Psoas muscle (tissue), 8 donors: ENCODE measurements around the gene EML3. TPM values are rescaled to one million over a fixed set of nuclear protein-coding genes. Genes with fewer than 3 reads are reported as not detected.

Source experiments
- ATAC-seq, 4 donors: fragments of 200-7000 bp; cut with Tn5 transposase; one replicate each; pipeline ENCODE4 v1.9.1; 2020; ENCODE audit warnings: moderate library complexity in 3 of 4, mild to moderate bottlenecking in 2 of 4
- DNase-seq, 2 donors: peaks; one replicate each; pipeline ENCODE4 v3.0.0-alpha.2; 2020
- H3K27ac ChIP-seq: fragments of 200-600 bp; one replicate; pipeline ENCODE4 v1.8.0; 2022
- H3K27me3 ChIP-seq, 3 donors: fragments of 200-600 bp in 1 of 3; one replicate each; pipeline versions ENCODE4 v1.6.1 to v1.8.0; 2013 to 2022; ENCODE audit warnings: low read length in 2 of 3, mild to moderate bottlenecking in 2 of 3, moderate library complexity in 1 of 3; ENCODE audit not compliant: insufficient read depth in 3 of 3
- H3K36me3 ChIP-seq, 2 donors: fragments of 200-600 bp in 1 of 2; one replicate each; pipeline versions ENCODE4 v1.6.1 to v1.8.0; 2013 to 2022; ENCODE audit warnings: low read depth in 1 of 2, mild to moderate bottlenecking in 1 of 2, moderate library complexity in 1 of 2; ENCODE audit not compliant: insufficient read depth in 1 of 2
- H3K4me1 ChIP-seq: fragments of 200-600 bp; one replicate; pipeline ENCODE4 v1.8.0; 2022
- H3K4me3 ChIP-seq: fragments of 200-600 bp; one replicate; pipeline ENCODE4 v1.8.0; 2022; ENCODE audit warnings: mild to moderate bottlenecking
- H3K9me3 ChIP-seq: fragments of 200-600 bp; one replicate; pipeline ENCODE4 v1.8.0; 2022
- WGBS, 3 donors: extraction: QIAGEN DNeasy Blood & Tissue Kit; methylation state at CpG; one replicate each; pipeline versions ENCODE4 v1.1.6 to v1.1.7; 2013; 5-methylcytosine and 5-hydroxymethylcytosine counted together
- intact Hi-C, 2 donors: fragments of 100-400 bp; cut with DNase I; formaldehyde crosslinking; loops; one replicate each; pipeline versions ENCODE4 v1.11.0 to v1.14.2; 2022
- polyA plus RNA-seq, 3 donors: library from polyadenylated mRNA; stranded (reverse); fragments of 200-250 nt; gene quantifications; one replicate each; pipeline ENCODE4 v1.2.3, GENCODE V29; 2013
- total RNA-seq, 4 donors: library from RNA; stranded (reverse); fragmentation: NEBNext Ultra II Directional in 2 of 4; extraction: Animal tissue kit (Norgen Biotek cat#: 25700) in 2 of 4; gene quantifications; one replicate each; pipeline versions ENCODE4 v1.2.1 to v1.2.4, GENCODE V29; 2021 to 2023
- TF ChIP-seq, protein P1 (sequence below): fragments of 200-600 bp; IDR thresholded peaks from one replicate; pipeline ENCODE4 v1.8.0; 2022; ENCODE audit warnings: antibody characterized with exemption
- donor health status: healthy with polysubstance abuse.
- donor health status: DM: no; HTN: no; CAD: no; lungs with moderate emphysema.
- donor health status: Bipolar disorder and iron deficiency.
- donor health status: healthy.
- donor health status: DM: yes; HTN: yes; CAD: no.
- donor health status: DM: no; HTN: no; CAD: no.
- donor health status: DM: no; HTN: no; CAD: no.
- donor health status: DM: yes; HTN: yes; CAD: no.

The EML3 gene
- total and polyA plus RNA-seq, 7 donors, result 7.4 to 19.5 (median 14.1) TPM

DNA sequence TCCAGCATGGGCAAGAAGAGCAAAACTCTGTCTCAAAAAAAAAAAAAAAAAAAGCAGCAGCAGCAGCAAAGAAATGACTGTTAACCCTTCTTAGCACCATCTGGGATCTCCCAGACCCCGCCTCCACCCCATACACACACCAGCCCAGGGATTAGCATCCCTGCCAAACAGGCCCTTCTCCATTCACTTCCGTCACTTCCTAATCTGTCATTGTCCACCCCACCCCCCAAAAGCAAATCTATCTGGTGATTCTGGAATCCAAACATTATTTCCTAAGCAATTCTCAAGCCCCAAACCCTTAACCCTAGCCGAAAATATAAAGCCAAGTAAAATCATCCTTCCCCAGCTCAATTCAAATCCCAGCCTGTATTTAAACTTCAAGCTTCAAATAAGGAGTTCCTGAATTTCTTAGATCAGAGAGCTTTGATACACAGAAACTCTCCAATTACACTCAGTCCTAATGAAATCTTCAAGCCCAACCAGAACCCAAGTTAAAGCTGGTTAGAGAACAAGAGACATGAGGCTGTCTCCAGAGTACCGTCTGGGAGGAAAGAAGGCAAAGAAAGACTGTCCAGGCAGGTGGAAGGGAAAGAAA is 60.0 kb downstream of the EML3 start:
- peak overlapping the region; percentile 54 for H3K4me3 ChIP-seq
- H3K27ac ChIP-seq, result peak overlapping the region; percentile 99
- WGBS, 3 donors, result 6 to 20% (median 18%) methylated on average over 4 of the region's 4 CpGs
- DNase-seq, result peak in 1 of 2 donors; percentile 70
- H3K4me1 ChIP-seq, result peaks cover 75% of the 10 kb centered on the region
- H3K9me3 ChIP-seq, result no peaks in the 10 kb centered on the region
- H3K27me3 ChIP-seq, result no peaks in the 10 kb centered on the region
- intact Hi-C loops, result no loop called here
- H3K36me3 ChIP-seq, result peaks cover 0 to under 1% of the 10 kb centered on the region in 2 donors
- no peak for ATAC-seq
- TF ChIP-seq, protein P1, sequence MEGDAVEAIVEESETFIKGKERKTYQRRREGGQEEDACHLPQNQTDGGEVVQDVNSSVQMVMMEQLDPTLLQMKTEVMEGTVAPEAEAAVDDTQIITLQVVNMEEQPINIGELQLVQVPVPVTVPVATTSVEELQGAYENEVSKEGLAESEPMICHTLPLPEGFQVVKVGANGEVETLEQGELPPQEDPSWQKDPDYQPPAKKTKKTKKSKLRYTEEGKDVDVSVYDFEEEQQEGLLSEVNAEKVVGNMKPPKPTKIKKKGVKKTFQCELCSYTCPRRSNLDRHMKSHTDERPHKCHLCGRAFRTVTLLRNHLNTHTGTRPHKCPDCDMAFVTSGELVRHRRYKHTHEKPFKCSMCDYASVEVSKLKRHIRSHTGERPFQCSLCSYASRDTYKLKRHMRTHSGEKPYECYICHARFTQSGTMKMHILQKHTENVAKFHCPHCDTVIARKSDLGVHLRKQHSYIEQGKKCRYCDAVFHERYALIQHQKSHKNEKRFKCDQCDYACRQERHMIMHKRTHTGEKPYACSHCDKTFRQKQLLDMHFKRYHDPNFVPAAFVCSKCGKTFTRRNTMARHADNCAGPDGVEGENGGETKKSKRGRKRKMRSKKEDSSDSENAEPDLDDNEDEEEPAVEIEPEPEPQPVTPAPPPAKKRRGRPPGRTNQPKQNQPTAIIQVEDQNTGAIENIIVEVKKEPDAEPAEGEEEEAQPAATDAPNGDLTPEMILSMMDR, result no peak

Other genes starting within 250 kb of the EML3 start
- gene SCGB1A1, start 193.7 kb downstream of the EML3 start, total RNA-seq, result not detected
- under 1 TPM in 1 of 3 donors, not detected in 2; 0.35 TPM for gene SCGB1A1, start 193.7 kb downstream of the EML3 start, polyA plus RNA-seq
- 100 to 1,000 TPM; 376 to 679 (median 425) TPM for gene AHNAK, start 66.0 kb downstream of the EML3 start, total RNA-seq
- 100 to 1,000 TPM in 2 of 3 donors, 10 to 100 TPM in 1; 93.5 to 227 (median 206) TPM for gene AHNAK, start 66.0 kb downstream of the EML3 start, polyA plus RNA-seq
- 1,000 to 10,000 TPM; 1,137 to 1,954 (median 1,509) TPM for gene EEF1G, start 38.9 kb downstream of the EML3 start, total RNA-seq
- 1,000 to 10,000 TPM; 1,687 to 2,356 (median 2,243) TPM for gene EEF1G, start 38.9 kb downstream of the EML3 start, polyA plus RNA-seq
- 10 to 100 TPM; 14.3 to 23.7 (median 19.6) TPM for gene TUT1, start 21.3 kb downstream of the EML3 start, total RNA-seq
- 10 to 100 TPM; 12.1 to 15.5 (median 12.7) TPM for gene TUT1, start 21.3 kb downstream of the EML3 start, polyA plus RNA-seq
- gene MTA2, start 10.9 kb downstream of the EML3 start, total RNA-seq, result 10 to 100 TPM; 20.0 to 32.5 (median 28.6) TPM
- 10 to 100 TPM; 18.4 to 27.1 (median 26.9) TPM for gene MTA2, start 10.9 kb downstream of the EML3 start, polyA plus RNA-seq
- 1 to 10 TPM; 2.0 to 4.4 (median 3.1) TPM for gene ROM1, start 482 bp upstream of the EML3 start, total RNA-seq
- 1 to 10 TPM; 3.7 to 5.5 (median 4.7) TPM for gene ROM1, start 482 bp upstream of the EML3 start, polyA plus RNA-seq
- 10 to 100 TPM in 3 of 4 donors, 1 to 10 TPM in 1; 7.4 to 11.8 (median 11.0) TPM for gene B3GAT3, start 9.2 kb upstream of the EML3 start, total RNA-seq
- gene B3GAT3, start 9.2 kb upstream of the EML3 start, polyA plus RNA-seq, result 10 to 100 TPM; 11.7 to 37.6 (median 20.0) TPM
- gene GANAB, start 33.8 kb upstream of the EML3 start, total RNA-seq, result 10 to 100 TPM; 59.7 to 62.2 (median 61.4) TPM
- gene GANAB, start 33.8 kb upstream of the EML3 start, polyA plus RNA-seq, result 10 to 100 TPM; 34.3 to 64.6 (median 62.0) TPM
- 10 to 100 TPM; 13.5 to 20.6 (median 17.1) TPM for gene INTS5, start 40.5 kb upstream of the EML3 start, total RNA-seq
- 10 to 100 TPM in 1 of 3 donors, 1 to 10 TPM in 2; 8.1 to 19.9 (median 9.3) TPM for gene INTS5, start 40.5 kb upstream of the EML3 start, polyA plus RNA-seq
- gene C11orf98, start 52.4 kb upstream of the EML3 start, total RNA-seq, result 10 to 100 TPM; 29.8 to 50.9 (median 50.2) TPM
- gene C11orf98, start 52.4 kb upstream of the EML3 start, polyA plus RNA-seq, result 100 to 1,000 TPM in 1 of 3 donors, 10 to 100 TPM in 2; 87.1 to 155 (median 93.1) TPM
- gene CSKMT, start 52.5 kb upstream of the EML3 start, total RNA-seq, result 10 to 100 TPM in 2 of 4 donors, 1 to 10 TPM in 2; 3.8 to 12.8 (median 9.4) TPM
- 10 to 100 TPM in 1 of 3 donors, 1 to 10 TPM in 2; 4.8 to 11.4 (median 7.8) TPM for gene CSKMT, start 52.5 kb upstream of the EML3 start, polyA plus RNA-seq
- 1 to 10 TPM; 5.2 to 8.8 (median 7.1) TPM for gene UQCC3, start 58.9 kb upstream of the EML3 start, total RNA-seq
- 10 to 100 TPM in 1 of 3 donors, 1 to 10 TPM in 2; 6.4 to 16.5 (median 8.6) TPM for gene UQCC3, start 58.9 kb upstream of the EML3 start, polyA plus RNA-seq
- 1 to 10 TPM in 3 of 4 donors, under 1 TPM in 1; 0.74 to 3.2 (median 1.9) TPM for gene LBHD1, start 59.5 kb upstream of the EML3 start, total RNA-seq
- gene LBHD1, start 59.5 kb upstream of the EML3 start, polyA plus RNA-seq, result 1 to 10 TPM in 2 of 3 donors, under 1 TPM in 1; 0.98 to 3.6 (median 1.6) TPM
- gene UBXN1, start 66.3 kb upstream of the EML3 start, total RNA-seq, result 100 to 1,000 TPM; 102 to 204 (median 149) TPM
- 100 to 1,000 TPM; 225 to 376 (median 295) TPM for gene UBXN1, start 66.3 kb upstream of the EML3 start, polyA plus RNA-seq
- 1 to 10 TPM; 2.4 to 4.8 (median 3.8) TPM for gene LRRN4CL, start 76.8 kb upstream of the EML3 start, total RNA-seq
- 1 to 10 TPM; 1.8 to 3.7 (median 2.8) TPM for gene LRRN4CL, start 76.8 kb upstream of the EML3 start, polyA plus RNA-seq
- gene BSCL2, start 94.6 kb upstream of the EML3 start, total RNA-seq, result 10 to 100 TPM; 17.0 to 45.4 (median 29.0) TPM
- gene BSCL2, start 94.6 kb upstream of the EML3 start, polyA plus RNA-seq, result 100 to 1,000 TPM in 1 of 3 donors, 10 to 100 TPM in 2; 61.5 to 174 (median 63.5) TPM
- gene GNG3, start 94.9 kb upstream of the EML3 start, total RNA-seq, result not detected
- gene GNG3, start 94.9 kb upstream of the EML3 start, polyA plus RNA-seq, result under 1 TPM in 2 of 3 donors, not detected in 1; 0.10 to 0.39 TPM
- 10 to 100 TPM; 27.2 to 39.7 (median 31.4) TPM for gene HNRNPUL2, start 114.7 kb upstream of the EML3 start, total RNA-seq
- gene HNRNPUL2, start 114.7 kb upstream of the EML3 start, polyA plus RNA-seq, result 10 to 100 TPM; 23.8 to 35.1 (median 25.0) TPM
- 10 to 100 TPM; 14.8 to 19.6 (median 16.4) TPM for gene TTC9C, start 115.7 kb upstream of the EML3 start, total RNA-seq
- 10 to 100 TPM; 20.2 to 30.4 (median 28.2) TPM for gene TTC9C, start 115.7 kb upstream of the EML3 start, polyA plus RNA-seq
- 1 to 10 TPM; 5.4 to 8.7 (median 6.5) TPM for gene ZBTB3, start 141.4 kb upstream of the EML3 start, total RNA-seq
- 1 to 10 TPM; 1.5 to 3.5 (median 2.1) TPM for gene ZBTB3, start 141.4 kb upstream of the EML3 start, polyA plus RNA-seq
- 10 to 100 TPM; 31.7 to 44.7 (median 36.2) TPM for gene POLR2G, start 148.8 kb upstream of the EML3 start, total RNA-seq
- 10 to 100 TPM; 44.0 to 92.6 (median 48.8) TPM for gene POLR2G, start 148.8 kb upstream of the EML3 start, polyA plus RNA-seq
- gene TAF6L, start 158.6 kb upstream of the EML3 start, total RNA-seq, result 10 to 100 TPM; 13.5 to 19.9 (median 18.3) TPM
- 10 to 100 TPM; 18.0 to 26.5 (median 20.1) TPM for gene TAF6L, start 158.6 kb upstream of the EML3 start, polyA plus RNA-seq
- 10 to 100 TPM; 12.2 to 18.5 (median 16.0) TPM for gene TMEM179B, start 174.6 kb upstream of the EML3 start, total RNA-seq
- 10 to 100 TPM; 31.5 to 42.0 (median 34.4) TPM for gene TMEM179B, start 174.6 kb upstream of the EML3 start, polyA plus RNA-seq
- 10 to 100 TPM in 1 of 4 donors, 1 to 10 TPM in 3; 6.2 to 11.5 (median 8.4) TPM for gene TMEM223, start 179.2 kb upstream of the EML3 start, total RNA-seq
- gene TMEM223, start 179.2 kb upstream of the EML3 start, polyA plus RNA-seq, result 10 to 100 TPM; 16.6 to 37.7 (median 21.7) TPM
- 10 to 100 TPM; 38.3 to 45.4 (median 41.9) TPM for gene NXF1, start 192.7 kb upstream of the EML3 start, total RNA-seq
- gene NXF1, start 192.7 kb upstream of the EML3 start, polyA plus RNA-seq, result 10 to 100 TPM; 36.3 to 67.0 (median 49.7) TPM
- 10 to 100 TPM; 16.0 to 24.6 (median 20.7) TPM for gene STX5, start 219.3 kb upstream of the EML3 start, total RNA-seq
- 10 to 100 TPM; 18.2 to 21.1 (median 21.1) TPM for gene STX5, start 219.3 kb upstream of the EML3 start, polyA plus RNA-seq
- gene TEX54, start 220.1 kb upstream of the EML3 start, total RNA-seq, result not detected
- not detected for gene TEX54, start 220.1 kb upstream of the EML3 start, polyA plus RNA-seq
- 10 to 100 TPM; 32.9 to 74.9 (median 54.2) TPM for gene WDR74, start 226.8 kb upstream of the EML3 start, total RNA-seq
- gene WDR74, start 226.8 kb upstream of the EML3 start, polyA plus RNA-seq, result 100 to 1,000 TPM in 1 of 3 donors, 10 to 100 TPM in 2; 90.1 to 121 (median 92.5) TPM